Keratinocyte (primary cell): Measurements from ENCODE around the gene RPAP2. TPM values are rescaled to one million over a fixed set of nuclear protein-coding genes. Genes with fewer than 3 reads are reported as not detected.

ENCODE experiments used
- DNase-seq: peaks from one replicate; pipeline ENCODE4 v3.0.0-alpha.2; 2011; ENCODE audit warnings: low read depth, missing footprints, low spot score
- FAIRE-seq: peaks from 2 replicates; lab custom pipeline; 2011; peaks lifted over from hg19 to GRCh38; lab: Jason Lieb, UNC
- H2AFZ ChIP-seq: 2 replicates; pipeline ENCODE4 v1.6.0; 2012; ENCODE audit warnings: low read length, control low read depth, inconsistent platforms; ENCODE audit not compliant: control insufficient read depth
- H3K27ac ChIP-seq: 2 replicates; pipeline ENCODE4 v1.5.1; 2011; ENCODE audit warnings: low read length; ENCODE audit not compliant: control insufficient read depth, insufficient read depth
- H3K27me3 ChIP-seq: 3 replicates; pipeline ENCODE4 v1.6.0; 2011; ENCODE audit warnings: low read length; ENCODE audit not compliant: control insufficient read depth, insufficient read depth; ENCODE audit errors: extremely low read depth
- H3K36me3 ChIP-seq, 2 experiments: 2 replicates in 1 of 2; 3 replicates in 1 of 2; pipeline ENCODE4 v1.5.1; 2011; ENCODE audit warnings: low read length in 2 of 2, mild to moderate bottlenecking in 1 of 2; ENCODE audit not compliant: control insufficient read depth in 2 of 2, insufficient read depth in 2 of 2; ENCODE audit errors: extremely low read depth in 1 of 2
- H3K4me1 ChIP-seq: 3 replicates; pipeline ENCODE4 v1.5.1; 2011; ENCODE audit warnings: low read length; ENCODE audit not compliant: control insufficient read depth, insufficient read depth; ENCODE audit errors: extremely low read depth
- H3K4me2 ChIP-seq: 3 replicates; pipeline ENCODE4 v1.6.0; 2011; ENCODE audit warnings: low read depth, low read length; ENCODE audit not compliant: control insufficient read depth, insufficient read depth; ENCODE audit errors: extremely low read depth
- H3K4me3 ChIP-seq, 3 experiments: fragments of 200-600 bp in 1 of 3; sonication (generic) in 1 of 3; 2 replicates in 2 of 3; 3 replicates in 1 of 3; pipeline ENCODE4 v1.5.1; 2011 to 2016; ENCODE audit warnings: low read length in 3 of 3, mild to moderate bottlenecking in 3 of 3, control low read depth in 2 of 3, inconsistent platforms in 1 of 3, low read depth in 1 of 3, mixed read lengths in 1 of 3, mixed run types in 1 of 3, moderate library complexity in 1 of 3; ENCODE audit not compliant: control insufficient read depth in 2 of 3, insufficient read depth in 2 of 3; ENCODE audit errors: extremely low read depth in 1 of 3
- H3K79me2 ChIP-seq: 2 replicates; pipeline ENCODE4 v1.6.0; 2012; ENCODE audit warnings: low read length; ENCODE audit not compliant: control insufficient read depth, insufficient read depth
- H3K9ac ChIP-seq: 3 replicates; pipeline ENCODE4 v1.6.0; 2011; ENCODE audit warnings: low read length; ENCODE audit not compliant: control insufficient read depth, insufficient read depth; ENCODE audit errors: extremely low read depth
- H3K9me1 ChIP-seq: 3 replicates; pipeline ENCODE4 v1.6.0; 2011; ENCODE audit warnings: low read length; ENCODE audit not compliant: control insufficient read depth, insufficient read depth; ENCODE audit errors: extremely low read depth
- H3K9me3 ChIP-seq: 2 replicates; pipeline ENCODE4 v1.5.1; 2012; ENCODE audit warnings: low read depth, low read length; ENCODE audit not compliant: control insufficient read depth
- H4K20me1 ChIP-seq: 3 replicates; pipeline ENCODE4 v1.6.0; 2011; ENCODE audit warnings: low read length; ENCODE audit not compliant: control insufficient read depth, insufficient read depth; ENCODE audit errors: extremely low read depth
- EZH2 ChIP-seq: IDR thresholded peaks from one replicate; pipeline ENCODE4 v1.6.1; 2012; ENCODE audit warnings: inconsistent platforms, mild to moderate bottlenecking, low read length, moderate library complexity
- dilution Hi-C: fragments of 300-500 bp; cut with MboI; formaldehyde crosslinking; loops from one replicate; pipeline ENCODE4 v1.7.0; 2020; ENCODE audit warnings: low sequenced_read_pairs; ENCODE audit not compliant: extremely low pct_ligation_motif_present
- polyA plus RNA-seq, 5 experiments: library from polyadenylated mRNA; depleted of rRNA in 3 of 5; stranded (reverse) in 3 of 5; stranded (forward) in 1 of 5; unstranded in 1 of 5; fragments of >200 nt; gene quantifications; 1 replicate in 1 of 5; 2 replicates in 3 of 5; 3 replicates in 1 of 5; pipeline versions ENCODE4 v1.2.1 to v1.2.3, GENCODE V29; 2011 to 2012; ENCODE audit warnings: missing spikeins in 2 of 5, low read depth in 1 of 5, low replicate concordance in 1 of 5
- TF ChIP-seq, protein P1 (sequence below), 3 experiments: IDR thresholded peaks in 1 of 3; conservative IDR thresholded peaks in 1 of 3; optimal IDR thresholded peaks in 1 of 3; 2 replicates in 2 of 3; 3 replicates in 1 of 3; pipeline versions ENCODE3 to v1.5.1; 2011; ENCODE audit warnings: low read length in 3 of 3, mild to moderate bottlenecking in 3 of 3, moderate library complexity in 2 of 3, control low read depth in 1 of 3, inconsistent platforms in 1 of 3; ENCODE audit not compliant: insufficient read depth in 2 of 3; ENCODE audit errors: extremely low read depth in 1 of 3

RPAP2 gene
- polyA plus RNA-seq, 1 donor (not counting 4 experiments of a cell fraction or from before 2014, with no cell fraction given) = 21.5 TPM

DNA sequence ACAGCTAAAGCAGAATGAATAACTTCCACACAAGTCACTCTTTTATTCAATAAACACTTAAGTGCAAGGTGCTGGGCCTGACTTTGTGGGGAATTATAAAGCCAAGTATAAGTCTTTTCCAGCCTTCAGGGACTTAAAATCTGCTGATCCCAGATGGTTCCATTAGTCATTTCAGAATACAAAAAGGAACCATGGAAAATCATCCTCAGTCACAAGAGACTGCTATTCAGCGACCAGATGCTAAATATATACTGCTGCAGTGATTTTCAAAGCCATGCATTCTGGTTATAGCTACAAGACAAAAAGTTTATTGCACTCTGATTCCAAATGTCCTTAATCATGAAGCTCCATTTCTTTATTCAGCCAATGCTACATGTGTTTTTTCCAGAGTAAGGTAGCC, 25.8 kb upstream of the RPAP2 start:
- Histone ChIP-seq H3K9me1 (no peaks in the 10 kb centered on the region), H3K27ac (no peak overlapping the region), H3K4me1 (no peaks in the 10 kb centered on the region), H2AFZ (no peak overlapping the region), H3K9ac (no peak overlapping the region), H3K4me2 (no peak overlapping the region), H3K79me2 (no peaks in the 10 kb centered on the region), H3K4me3 (no peak overlapping the region), H3K9me3 (no peaks in the 10 kb centered on the region), H3K27me3 (no peaks in the 10 kb centered on the region), H4K20me1 (no peaks in the 10 kb centered on the region), H3K36me3 (peaks cover 4 to 14% of the 10 kb centered on the region in 2 experiments)
- TF ChIP-seq EZH2 = no peak
- TF ChIP-seq, protein P1, sequence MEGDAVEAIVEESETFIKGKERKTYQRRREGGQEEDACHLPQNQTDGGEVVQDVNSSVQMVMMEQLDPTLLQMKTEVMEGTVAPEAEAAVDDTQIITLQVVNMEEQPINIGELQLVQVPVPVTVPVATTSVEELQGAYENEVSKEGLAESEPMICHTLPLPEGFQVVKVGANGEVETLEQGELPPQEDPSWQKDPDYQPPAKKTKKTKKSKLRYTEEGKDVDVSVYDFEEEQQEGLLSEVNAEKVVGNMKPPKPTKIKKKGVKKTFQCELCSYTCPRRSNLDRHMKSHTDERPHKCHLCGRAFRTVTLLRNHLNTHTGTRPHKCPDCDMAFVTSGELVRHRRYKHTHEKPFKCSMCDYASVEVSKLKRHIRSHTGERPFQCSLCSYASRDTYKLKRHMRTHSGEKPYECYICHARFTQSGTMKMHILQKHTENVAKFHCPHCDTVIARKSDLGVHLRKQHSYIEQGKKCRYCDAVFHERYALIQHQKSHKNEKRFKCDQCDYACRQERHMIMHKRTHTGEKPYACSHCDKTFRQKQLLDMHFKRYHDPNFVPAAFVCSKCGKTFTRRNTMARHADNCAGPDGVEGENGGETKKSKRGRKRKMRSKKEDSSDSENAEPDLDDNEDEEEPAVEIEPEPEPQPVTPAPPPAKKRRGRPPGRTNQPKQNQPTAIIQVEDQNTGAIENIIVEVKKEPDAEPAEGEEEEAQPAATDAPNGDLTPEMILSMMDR (optimal IDR thresholded peaks at IDR 0.05 in 1 of 3, IDR thresholded peaks at IDR 0.05 in 1 of 3, conservative IDR thresholded peaks at IDR 0.05 in 1 of 3; ENCODE audit: extremely low read depth in 1 of 3, insufficient read depth in 2 of 3, low read length in 3 of 3) = no peak
- DNase-seq (no peak), FAIRE-seq (no peak)
- dilution Hi-C loops = loop anchor here (25.0 kb wide), 1 partner anchor 286 kb away; no protein-coding TSS in a partner anchor

DNA sequence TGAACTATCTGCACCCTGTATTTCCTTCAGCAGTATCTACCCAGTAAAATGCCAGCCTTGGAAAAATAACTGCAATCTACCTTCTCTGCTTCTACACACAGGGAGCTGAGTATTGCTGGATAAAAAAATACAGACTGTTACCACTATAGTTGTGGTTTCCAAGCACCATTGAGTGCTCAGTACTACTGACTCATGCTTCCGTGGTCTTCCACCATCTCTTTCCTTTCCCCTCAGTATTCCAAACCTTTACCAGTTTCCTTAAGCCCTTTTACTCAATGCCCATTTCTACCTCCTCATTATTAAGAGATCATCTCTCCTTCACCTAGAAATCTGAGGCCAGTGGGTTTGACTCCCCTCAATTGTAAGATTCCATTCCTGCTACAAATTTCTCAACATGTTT, 23.9 kb upstream of the RPAP2 start:
- Histone ChIP-seq H3K4me3 (no peak overlapping the region), H2AFZ (no peak overlapping the region), H3K9me3 (no peaks in the 10 kb centered on the region), H3K27ac (no peak overlapping the region), H4K20me1 (no peaks in the 10 kb centered on the region), H3K4me2 (no peak overlapping the region), H3K36me3 (peaks cover 3 to 15% of the 10 kb centered on the region in 2 experiments), H3K4me1 (no peaks in the 10 kb centered on the region), H3K79me2 (no peaks in the 10 kb centered on the region), H3K27me3 (no peaks in the 10 kb centered on the region), H3K9ac (no peak overlapping the region), H3K9me1 (no peaks in the 10 kb centered on the region)
- TF ChIP-seq, protein P1 (optimal IDR thresholded peaks at IDR 0.05 in 1 of 3, IDR thresholded peaks at IDR 0.05 in 1 of 3, conservative IDR thresholded peaks at IDR 0.05 in 1 of 3; ENCODE audit: extremely low read depth in 1 of 3, insufficient read depth in 2 of 3, low read length in 3 of 3) = no peak
- no peak for TF ChIP-seq EZH2
- dilution Hi-C loops = loop anchor here (25.0 kb wide), 1 partner anchor 288 kb away; no protein-coding TSS in a partner anchor
- DNase-seq = no peak
- FAIRE-seq = no peak
